H1 (cell line): ENCODE measurements around the gene ZFAND4. TPM values are rescaled to one million over a fixed set of nuclear protein-coding genes. Genes with fewer than 3 reads are reported as not detected.

ENCODE experiments used
- BCL11A ChIP-seq, 2 experiments: IDR thresholded peaks; one replicate each; pipeline ENCODE4 v1.6.1; 2011; ENCODE audit warnings: low read depth in 2 of 2, low read length in 2 of 2, mild to moderate bottlenecking in 2 of 2
- BRCA1 ChIP-seq: IDR thresholded peaks from 2 replicates; pipeline ENCODE4 v1.6.1; 2012; ENCODE audit warnings: low read depth, low read length, improper control_type of control experiment
- CHD1 ChIP-seq: IDR thresholded peaks from 2 replicates; pipeline ENCODE4 v1.6.1; 2012; ENCODE audit warnings: low read depth, low read length, improper control_type of control experiment
- EP300 ChIP-seq, 2 experiments: IDR thresholded peaks; 1 replicate in 1 of 2; 2 replicates in 1 of 2; pipeline ENCODE4 v1.6.1; 2011 to 2012; ENCODE audit warnings: low read depth in 2 of 2, low read length in 2 of 2, mild to moderate bottlenecking in 2 of 2, borderline replicate concordance in 1 of 2, inconsistent platforms in 1 of 2, moderate library complexity in 1 of 2
- KDM4A ChIP-seq: IDR thresholded peaks from one replicate; pipeline ENCODE4 v1.7.1; 2012; ENCODE audit warnings: low read depth, mild to moderate bottlenecking, moderate library complexity, low read length, inconsistent platforms; ENCODE audit not compliant: severe bottlenecking
- SP2 ChIP-seq: IDR thresholded peaks from 2 replicates; pipeline ENCODE4 v1.6.1; 2012; ENCODE audit warnings: mild to moderate bottlenecking, low read length, inconsistent platforms
- YY1 ChIP-seq: IDR thresholded peaks from 2 replicates; pipeline ENCODE4 v1.6.1; 2011; ENCODE audit warnings: low read depth, mild to moderate bottlenecking, low read length
- polyA plus RNA-seq, 7 experiments: library from polyadenylated mRNA; depleted of rRNA in 3 of 7; stranded (reverse) in 5 of 7; unstranded in 2 of 7; fragments of >200 nt in 5 of 7; fragments of 200-250 nt in 2 of 7; gene quantifications; 1 replicate in 5 of 7; 2 replicates in 1 of 7; 4 replicates in 1 of 7; pipeline versions ENCODE4 v1.2.1 to v1.2.3, GENCODE V29; 2011 to 2013; ENCODE audit warnings: missing spikeins in 2 of 7, mixed read lengths in 2 of 7
- total RNA-seq: library from RNA; stranded (reverse); fragmentation: NEBNext Ultra II Directional; extraction: Animal tissue kit (Norgen Biotek cat#: 25700); gene quantifications from 2 replicates; pipeline ENCODE4 v1.2.1, GENCODE V29; 2021

Gene ZFAND4
- total and polyA plus RNA-seq, 2 of the 8 experiments (the other 6 are each of a cell fraction or from before 2014, with no cell fraction given) = 2.8 to 17.8 TPM

DNA sequence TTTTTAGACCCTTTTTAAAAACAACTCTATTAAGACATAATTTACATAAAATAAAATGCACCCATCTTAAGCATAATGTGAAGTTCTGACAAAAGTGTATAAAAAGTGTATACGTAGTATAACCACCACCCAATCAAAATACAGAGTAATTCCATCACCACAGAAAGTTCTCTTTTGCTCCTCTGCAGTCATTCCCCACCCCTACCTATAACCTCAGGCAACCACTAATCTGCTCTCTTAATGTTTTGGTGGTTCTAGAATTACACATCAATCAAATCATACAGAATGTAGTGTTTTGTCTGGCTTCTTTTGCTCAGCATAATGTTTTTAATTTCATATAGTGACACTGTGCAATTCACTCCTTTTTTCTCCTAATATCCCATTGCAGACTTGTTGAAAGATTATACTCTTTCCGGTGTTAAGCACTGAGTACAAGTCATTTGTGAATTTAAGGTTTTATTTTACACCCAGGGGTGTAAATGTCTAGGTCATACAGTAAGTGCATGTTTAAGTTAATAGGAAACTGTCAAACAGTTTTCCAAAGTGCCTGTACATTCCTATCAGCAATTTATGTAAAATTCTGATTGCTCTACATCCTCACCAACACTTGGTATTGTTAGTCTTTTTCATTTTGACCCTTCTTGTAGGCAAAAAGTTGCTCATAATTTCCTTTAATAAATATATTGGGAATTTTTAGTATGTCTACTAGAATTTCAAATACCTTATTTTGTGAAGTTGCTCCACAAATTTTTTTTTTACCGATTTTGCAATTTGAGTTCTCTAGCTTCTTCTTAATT lies 86.3 kb downstream of the ZFAND4 start (continued):
- TF ChIP-seq CHD1 (no peak), YY1 (no peak), EP300 (IDR thresholded peaks at IDR 0.05; ENCODE audit: borderline replicate concordance in 1 of 2, low read depth in 2 of 2, low read length in 2 of 2) (no peak), BCL11A (IDR thresholded peaks at IDR 0.05; ENCODE audit: low read depth in 2 of 2, low read length in 2 of 2) (no peak), SP2 (no peak), BRCA1 (no peak), KDM4A (no peak)
- TF ChIP-seq, all 59 proteins: peak for 0
